GM20000 (cell line): Measurements from ENCODE around the gene RANBP3.
"Not testable (repeated sequence)": the region's sequence is repeated elsewhere in the genome, so short reads cannot be mapped to it uniquely, and the experiment has no call there.

Source experiments
- DNase-seq: peaks from one replicate; pipeline ENCODE4 v3.0.0; 2012; ENCODE audit warnings: low spot score
- CTCF ChIP-seq: IDR thresholded peaks from 2 replicates; pipeline ENCODE4 v1.5.1; 2012; ENCODE audit warnings: mild to moderate bottlenecking, control low read depth; ENCODE audit errors: extremely low read depth, missing control alignments

The RANBP3 gene

GRCh38 chr19:5880604-5881078 lies 97.3 kb downstream of the RANBP3 start:
- no peak for DNase-seq
- no peak for TF ChIP-seq CTCF

GRCh38 chr19:5880196-5880595 lies 97.7 kb downstream of the RANBP3 start:
- no peak for DNase-seq
- no peak for TF ChIP-seq CTCF

- no peak for DNase-seq
- no peak for TF ChIP-seq CTCF
These were observed 100.1 kb downstream of the RANBP3 start for GRCh38 chr19:5877882-5878281.

- TF ChIP-seq CTCF, result no peak
- no peak for DNase-seq
These were observed 100.5 kb downstream of the RANBP3 start for GRCh38 chr19:5877427-5877826.

- not testable (repeated sequence) for DNase-seq
These were observed 103.4 kb downstream of the RANBP3 start for GRCh38 chr19:5874496-5874895.

GRCh38 chr19:5873617-5874199 lies 104.2 kb downstream of the RANBP3 start:
- DNase-seq, result no peak
- no peak for TF ChIP-seq CTCF

GRCh38 chr19:5870986-5871394 lies 107.0 kb downstream of the RANBP3 start:
- DNase-seq, result no peak
- TF ChIP-seq CTCF, result no peak
